SU-DHL-6 (cell line): Measurements from ENCODE around the gene SULT1A3.
A peak's percentile ranks its signal among the peaks of the same experiment; 100 is the strongest.

Experiments
- H2AFZ ChIP-seq: fragments of 200-600 bp; sonication (generic); 2 replicates; pipeline ENCODE4 v1.6.1; 2014; ENCODE audit warnings: low read depth, mild to moderate bottlenecking, moderate library complexity, mixed read lengths, antibody characterized with exemption, low read length; ENCODE audit not compliant: severe bottlenecking
- H3F3A ChIP-seq: fragments of 200-600 bp; shearing (Covaris generic); 2 replicates; pipeline ENCODE4 v1.6.0; 2016; ENCODE audit warnings: antibody characterized with exemption, mild to moderate bottlenecking; ENCODE audit not compliant: insufficient read depth
- H3K27ac ChIP-seq: fragments of 200-600 bp; sonication (generic); 2 replicates; pipeline ENCODE4 v1.5.1; 2016; ENCODE audit warnings: low read depth, mild to moderate bottlenecking, low read length, moderate library complexity, mixed read lengths
- H3K27me3 ChIP-seq: fragments of 200-600 bp; sonication (generic), shearing (Covaris generic); 2 replicates; pipeline ENCODE4 v1.6.0; 2014; ENCODE audit warnings: mild to moderate bottlenecking, low read length
- H3K36me3 ChIP-seq: fragments of 200-600 bp; sonication (generic); 2 replicates; pipeline ENCODE4 v1.6.1; 2014; ENCODE audit warnings: mild to moderate bottlenecking, low read length, mixed read lengths
- H3K4me2 ChIP-seq: fragments of 300-600, 200-600 bp; shearing (Covaris generic), sonication (generic); 2 replicates; pipeline ENCODE4 v1.6.0; 2014; ENCODE audit warnings: low read length, low read depth, mild to moderate bottlenecking; ENCODE audit not compliant: poor library complexity, severe bottlenecking
- H3K4me3 ChIP-seq: fragments of 200-600 bp; sonication (generic); 2 replicates; pipeline ENCODE4 v1.5.1; 2014; ENCODE audit warnings: antibody characterized with exemption, low read length, mild to moderate bottlenecking, mixed read lengths; ENCODE audit not compliant: insufficient read depth, poor library complexity, severe bottlenecking
- H3K79me2 ChIP-seq: fragments of 200-600 bp; sonication (generic); 2 replicates; pipeline ENCODE4 v1.6.1; 2014; ENCODE audit warnings: mild to moderate bottlenecking, low read length, moderate library complexity; ENCODE audit not compliant: insufficient read depth
- H3K9ac ChIP-seq: fragments of 200-600 bp; sonication (generic); 2 replicates; pipeline ENCODE4 v1.7.0; 2014; ENCODE audit warnings: mild to moderate bottlenecking, low read length
- H3K9me2 ChIP-seq: fragments of 200-600 bp; sonication (generic); replicated peaks from 2 replicates; pipeline ENCODE4 v1.6.1; 2014; ENCODE audit warnings: low read length; ENCODE audit not compliant: insufficient read depth
- H3K9me3 ChIP-seq: fragments of 200-600 bp; sonication (generic); 2 replicates; pipeline ENCODE4 v1.6.1; 2014; ENCODE audit warnings: low read length, mixed read lengths; ENCODE audit not compliant: insufficient read depth
- H4K20me1 ChIP-seq: fragments of 200-600 bp; sonication (generic); 2 replicates; pipeline ENCODE4 v1.6.1; 2014; ENCODE audit warnings: low read depth, mild to moderate bottlenecking, antibody characterized with exemption, low read length, moderate library complexity, mixed read lengths
- EZH2phosphoT487 ChIP-seq: fragments of 200-600 bp; sonication (generic), shearing (Covaris generic); conservative IDR thresholded peaks from 2 replicates; pipeline ENCODE4 v1.6.1; 2018; ENCODE audit warnings: mild to moderate bottlenecking, antibody characterized with exemption, low read length, moderate library complexity, mixed read lengths
- TF ChIP-seq, protein P1 (sequence below): fragments of 200-600 bp; sonication (generic); IDR thresholded peaks from one replicate; pipeline ENCODE4 v1.5.1; 2017; ENCODE audit warnings: antibody characterized with exemption, mild to moderate bottlenecking, low read length, moderate library complexity; ENCODE audit not compliant: insufficient read depth, poor library complexity, severe bottlenecking

The SULT1A3 gene

DNA sequence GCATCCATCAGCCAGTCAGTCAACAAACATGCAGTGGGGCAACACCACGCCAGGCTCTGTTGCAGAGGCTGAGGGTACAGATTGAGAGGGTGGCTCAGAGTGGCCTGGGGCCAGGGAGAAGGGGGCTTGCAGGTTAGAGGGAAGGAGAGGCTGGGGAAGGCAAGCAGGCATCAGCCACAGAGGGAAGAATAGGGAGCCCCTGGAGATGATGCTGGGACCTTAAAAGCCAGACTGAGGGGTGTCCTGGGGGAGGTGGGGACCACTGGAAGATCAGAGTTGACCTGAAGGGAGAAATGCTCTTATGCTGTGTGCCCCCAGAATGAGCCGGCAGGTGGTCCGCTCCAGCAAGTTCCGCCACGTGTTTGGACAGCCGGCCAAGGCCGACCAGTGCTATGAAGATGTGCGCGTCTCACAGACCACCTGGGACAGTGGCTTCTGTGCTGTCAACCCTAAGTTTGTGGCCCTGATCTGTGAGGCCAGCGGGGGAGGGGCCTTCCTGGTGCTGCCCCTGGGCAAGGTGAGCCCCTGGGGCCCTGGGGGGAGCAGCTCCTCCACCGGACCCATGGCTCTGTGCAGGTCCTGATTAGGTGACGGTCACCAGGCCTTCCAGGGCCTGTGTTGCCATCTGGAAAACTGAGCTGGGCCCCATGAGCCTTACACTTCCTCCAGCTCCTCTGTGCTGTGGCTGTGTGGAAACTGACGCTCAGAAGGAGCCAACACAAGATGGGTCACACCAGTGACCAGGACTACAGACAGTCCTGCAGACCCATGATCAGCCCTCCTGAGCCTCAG is 14.0 kb upstream of the SULT1A3 start:
- H4K20me1 ChIP-seq: no peaks in the 10 kb centered on the region; the same call in 1 of the 2 replicates
- TF ChIP-seq EZH2phosphoT487: no peak
- TF ChIP-seq, protein P1, sequence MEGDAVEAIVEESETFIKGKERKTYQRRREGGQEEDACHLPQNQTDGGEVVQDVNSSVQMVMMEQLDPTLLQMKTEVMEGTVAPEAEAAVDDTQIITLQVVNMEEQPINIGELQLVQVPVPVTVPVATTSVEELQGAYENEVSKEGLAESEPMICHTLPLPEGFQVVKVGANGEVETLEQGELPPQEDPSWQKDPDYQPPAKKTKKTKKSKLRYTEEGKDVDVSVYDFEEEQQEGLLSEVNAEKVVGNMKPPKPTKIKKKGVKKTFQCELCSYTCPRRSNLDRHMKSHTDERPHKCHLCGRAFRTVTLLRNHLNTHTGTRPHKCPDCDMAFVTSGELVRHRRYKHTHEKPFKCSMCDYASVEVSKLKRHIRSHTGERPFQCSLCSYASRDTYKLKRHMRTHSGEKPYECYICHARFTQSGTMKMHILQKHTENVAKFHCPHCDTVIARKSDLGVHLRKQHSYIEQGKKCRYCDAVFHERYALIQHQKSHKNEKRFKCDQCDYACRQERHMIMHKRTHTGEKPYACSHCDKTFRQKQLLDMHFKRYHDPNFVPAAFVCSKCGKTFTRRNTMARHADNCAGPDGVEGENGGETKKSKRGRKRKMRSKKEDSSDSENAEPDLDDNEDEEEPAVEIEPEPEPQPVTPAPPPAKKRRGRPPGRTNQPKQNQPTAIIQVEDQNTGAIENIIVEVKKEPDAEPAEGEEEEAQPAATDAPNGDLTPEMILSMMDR: no peak
- peaks cover 38% of the 10 kb centered on the region for H3F3A ChIP-seq
- H3K36me3 ChIP-seq: peaks cover 16% of the 10 kb centered on the region
- no peaks in the 10 kb centered on the region for H3K27me3 ChIP-seq
- H3K9ac ChIP-seq: peak overlapping the region; percentile 100
- H3K4me2 ChIP-seq: peak overlapping the region; percentile 97
- peaks cover 15% of the 10 kb centered on the region for H3K79me2 ChIP-seq
- H2AFZ ChIP-seq: no peak overlapping the region
- H3K4me3 ChIP-seq: peak overlapping the region; percentile 94
- H3K27ac ChIP-seq: peak overlapping the region; percentile 98
- no peaks in the 10 kb centered on the region for H3K9me3 ChIP-seq
- H3K9me2 ChIP-seq: no peaks in the 10 kb centered on the region

DNA sequence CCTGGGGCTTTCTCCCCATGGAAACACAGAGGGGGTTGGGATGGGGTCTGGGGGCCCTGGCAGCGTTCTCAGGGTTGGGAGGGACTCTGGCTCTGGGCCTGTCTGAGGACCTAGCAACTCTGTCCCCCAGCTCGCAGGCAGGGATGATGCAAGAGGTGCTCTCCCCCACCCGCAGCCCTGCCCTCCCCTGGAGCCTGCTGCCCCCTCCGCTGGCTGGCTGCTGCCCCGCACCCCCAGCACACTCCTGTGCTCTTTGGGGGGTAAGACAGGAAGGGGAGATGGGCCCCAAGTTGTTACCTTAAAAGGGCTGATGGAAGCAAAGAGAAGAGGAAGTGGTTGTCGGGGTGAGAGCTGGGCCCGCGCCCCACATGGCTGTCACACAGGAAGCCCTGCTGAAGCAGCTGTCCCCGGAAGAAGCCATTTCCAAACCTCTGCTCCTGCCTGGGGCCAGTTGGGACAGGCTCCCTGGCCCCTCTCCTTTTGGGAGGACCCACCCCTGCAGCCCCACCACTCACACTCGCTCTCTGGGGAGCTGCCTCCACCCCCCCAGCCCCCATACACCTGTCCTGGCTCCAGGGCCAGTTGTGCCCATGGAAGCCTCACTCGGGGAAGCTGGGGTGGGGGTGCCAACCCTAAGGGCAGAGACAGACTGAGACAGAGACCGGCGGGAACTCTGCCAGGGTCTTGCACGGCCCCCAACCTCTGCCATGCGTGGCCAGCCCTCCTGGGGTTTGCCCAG is 13.2 kb upstream of the SULT1A3 start:
- Histone ChIP-seq H3K36me3 (peaks cover 16% of the 10 kb centered on the region), H3F3A (peaks cover 38% of the 10 kb centered on the region), H3K4me2 (peak overlapping the region; percentile 97), H3K79me2 (peaks cover 15% of the 10 kb centered on the region), H4K20me1 (no peaks in the 10 kb centered on the region; the same call in 1 of the 2 replicates), H3K9ac (peak overlapping the region; percentile 100), H3K27ac (peak overlapping the region; percentile 98), H3K4me3 (peak overlapping the region; percentile 94), H3K27me3 (no peaks in the 10 kb centered on the region), H3K9me2 (no peaks in the 10 kb centered on the region), H3K9me3 (no peaks in the 10 kb centered on the region), H2AFZ (no peak overlapping the region)
- TF ChIP-seq, protein P1: no peak
- no peak for TF ChIP-seq EZH2phosphoT487

DNA sequence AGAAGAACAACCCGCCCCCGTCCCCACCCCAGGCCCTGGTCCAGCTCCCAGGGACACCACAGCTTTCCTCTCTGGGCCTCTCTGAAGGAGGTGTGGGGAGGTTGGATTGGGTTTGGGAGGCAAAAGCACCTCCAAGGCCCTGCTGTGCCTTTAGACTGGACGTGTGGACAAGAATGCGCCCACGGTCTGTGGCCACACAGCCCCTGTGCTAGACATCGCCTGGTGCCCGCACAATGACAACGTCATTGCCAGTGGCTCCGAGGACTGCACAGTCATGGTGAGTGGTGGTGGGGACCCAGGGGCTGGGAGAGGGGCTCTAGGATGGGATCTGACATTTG is 12.6 kb upstream of the SULT1A3 start:
- H3K9ac ChIP-seq: peak overlapping the region; percentile 100
- peak overlapping the region; percentile 97 for H3K4me2 ChIP-seq
- peak overlapping the region; percentile 98 for H3K27ac ChIP-seq
- peaks cover 15% of the 10 kb centered on the region for H3K79me2 ChIP-seq
- H3K4me3 ChIP-seq: peak overlapping the region; percentile 35
- TF ChIP-seq, protein P1: no peak
- TF ChIP-seq EZH2phosphoT487: no peak
- H3K27me3 ChIP-seq: no peaks in the 10 kb centered on the region
- peaks cover 38% of the 10 kb centered on the region for H3F3A ChIP-seq
- H4K20me1 ChIP-seq: no peaks in the 10 kb centered on the region; the same call in 1 of the 2 replicates
- peaks cover 16% of the 10 kb centered on the region for H3K36me3 ChIP-seq
- no peaks in the 10 kb centered on the region for H3K9me2 ChIP-seq
- no peak overlapping the region for H2AFZ ChIP-seq
- H3K9me3 ChIP-seq: no peaks in the 10 kb centered on the region
